Right lung (tissue), 5 donors: ENCODE measurements around the gene NFE2. TPM values are rescaled to one million over a fixed set of nuclear protein-coding genes. Genes with fewer than 3 reads are reported as not detected.
"Not testable (repeated sequence)": the region's sequence is repeated elsewhere in the genome, so short reads cannot be mapped to it uniquely, and the experiment has no call there.

Experiments used
- DNase-seq, 2 donors: peaks; one replicate each; pipeline ENCODE4 v3.0.0-alpha.2; 2013
- polyA plus RNA-seq, 5 donors: library from polyadenylated mRNA; unstranded; fragments of 120-200 nt; gene quantifications; one replicate each; pipeline versions ENCODE4 v1.2.1 to v1.2.3, GENCODE V29; 2013; ENCODE audit warnings: inconsistent platforms in 1 of 5, low replicate concordance in 1 of 5; ENCODE audit not compliant: insufficient read length in 5 of 5, insufficient read depth in 1 of 5

NFE2 gene
- polyA plus RNA-seq, 5 donors = 4.8 to 8.8 (median 6.1) TPM

DNA sequence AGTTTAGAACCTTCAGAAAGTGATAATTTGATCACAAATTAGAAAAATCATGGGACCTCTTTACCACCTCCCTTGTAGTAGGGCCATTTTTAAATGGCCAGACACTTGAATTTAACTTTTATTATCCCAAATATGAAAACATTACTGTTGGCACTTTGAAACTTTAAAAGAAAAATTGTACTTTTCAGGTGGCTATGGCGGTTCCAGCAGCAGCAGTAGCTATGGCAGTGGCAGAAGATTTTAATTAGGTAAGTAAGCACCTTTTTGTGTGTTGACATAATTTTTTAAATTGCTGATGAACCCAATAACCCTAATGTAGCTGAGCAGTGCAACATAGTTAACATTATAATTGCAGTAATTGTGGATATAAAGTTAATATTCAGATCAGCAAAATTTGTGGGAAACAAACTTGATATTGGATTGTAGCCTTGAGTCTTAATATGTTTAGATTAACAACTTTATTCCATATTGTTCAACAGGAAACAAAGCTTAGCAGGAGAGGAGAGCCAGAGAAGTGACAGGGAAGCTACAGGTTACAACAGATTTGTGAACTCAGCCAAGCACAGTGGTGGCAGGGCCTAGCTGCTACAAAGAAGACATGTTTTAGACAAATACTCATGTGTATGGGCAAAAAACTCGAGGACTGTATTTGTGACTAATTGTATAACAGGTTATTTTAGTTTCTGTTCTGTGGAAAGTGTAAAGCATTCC, 16.6 kb downstream of the NFE2 start:
- not testable (repeated sequence) for DNase-seq

DNA sequence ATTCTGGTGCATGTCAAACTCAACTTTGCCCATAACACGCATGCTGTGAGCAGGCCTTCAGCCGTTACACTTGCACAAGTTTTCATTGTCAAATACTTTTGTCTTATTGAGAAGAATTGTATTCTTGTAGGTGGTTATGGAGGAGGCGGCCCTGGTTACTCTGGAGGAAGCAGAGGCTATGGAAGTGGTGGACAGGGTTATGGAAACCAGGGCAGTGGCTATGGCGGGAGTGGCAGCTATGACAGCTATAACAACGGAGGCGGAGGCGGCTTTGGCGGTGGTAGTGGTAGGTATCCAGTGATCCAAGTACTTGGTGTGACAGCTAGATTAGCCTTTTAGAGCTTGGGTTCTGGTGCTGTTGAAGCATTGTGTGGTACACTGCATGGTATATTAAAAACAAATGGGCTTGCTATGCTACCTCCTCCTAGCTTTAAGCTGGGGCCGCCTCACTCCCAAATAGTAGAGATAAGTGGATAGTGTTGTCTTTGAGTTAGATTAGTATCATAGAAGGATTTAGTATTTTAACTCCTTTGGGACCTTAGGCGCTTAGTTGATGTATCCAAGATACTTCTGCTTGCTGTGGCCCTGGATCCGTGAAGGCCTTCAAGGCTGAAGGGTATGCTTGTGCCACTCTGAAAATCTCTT, 17.7 kb downstream of the NFE2 start:
- DNase-seq = no peak

GRCh38 chr12:54281694-54282093, 19.1 kb downstream of the NFE2 start:
- DNase-seq = not testable (repeated sequence)

DNA sequence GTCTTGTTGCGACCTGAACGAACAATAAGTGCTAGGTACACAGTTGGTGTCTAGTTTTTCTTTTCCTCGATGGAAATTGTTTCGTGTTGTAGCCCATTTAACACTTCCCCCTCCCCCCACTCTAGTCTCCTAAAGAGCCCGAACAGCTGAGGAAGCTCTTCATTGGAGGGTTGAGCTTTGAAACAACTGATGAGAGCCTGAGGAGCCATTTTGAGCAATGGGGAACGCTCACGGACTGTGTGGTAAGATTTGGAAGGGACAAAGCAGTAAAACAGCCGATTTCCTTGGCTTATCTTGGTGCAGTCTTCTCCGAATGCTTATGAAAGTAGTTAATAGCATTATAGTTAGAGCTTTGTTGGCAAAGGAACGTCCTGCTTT, 19.6 kb downstream of the NFE2 start:
- not testable (repeated sequence) for DNase-seq

DNA sequence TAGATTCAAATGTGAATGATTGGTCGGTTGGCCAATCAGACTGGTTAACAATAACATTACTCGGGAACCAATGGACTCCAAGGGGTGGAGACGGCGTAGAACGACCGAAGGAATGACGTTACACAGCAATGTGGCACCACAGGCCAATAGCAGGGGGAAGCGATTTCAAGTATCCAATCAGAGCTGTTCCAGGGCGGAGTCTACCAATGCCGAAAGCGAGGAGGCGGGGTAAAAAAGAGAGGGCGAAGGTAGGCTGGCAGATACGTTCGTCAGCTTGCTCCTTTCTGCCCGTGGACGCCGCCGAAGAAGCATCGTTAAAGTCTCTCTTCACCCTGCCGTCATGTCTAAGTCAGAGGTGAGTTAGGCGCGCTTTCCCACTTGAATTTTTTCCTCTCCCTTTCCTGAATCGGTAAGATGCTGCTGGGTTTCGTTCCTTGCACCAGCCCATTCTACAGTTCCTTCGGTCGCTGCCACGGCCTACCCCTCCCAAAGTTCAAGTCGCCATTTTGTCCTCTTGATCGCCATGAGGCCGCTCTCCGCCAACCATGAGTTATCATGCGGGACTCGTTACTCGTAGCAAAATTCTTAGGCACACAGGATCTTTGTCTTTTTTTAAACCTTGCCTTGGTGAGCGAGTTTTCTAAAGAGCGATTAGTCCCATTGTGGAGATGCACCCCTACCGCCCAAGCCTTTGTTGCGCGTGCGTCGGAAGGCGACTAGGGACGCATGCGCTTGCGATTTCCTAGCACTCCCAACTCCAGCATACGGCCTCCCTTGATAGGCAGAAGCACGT, 20.2 kb downstream of the NFE2 start, which contains the start of gene HNRNPA1:
Gene HNRNPA1, plus strand, starts transcription at position 259 of the 793 bp plus-strand sequence. Its CDS starts 82 bp downstream, at position 341.
- DNase-seq = peak; percentile 98 to 99

- peak; percentile 99 for DNase-seq
Observed at GRCh38 chr12:54279632-54280467, 21.0 kb downstream of the NFE2 start, which contains the start of gene CBX5. Gene CBX5 (minus strand): TSS chr12:54280122. CDS start chr12:54257650, 22,472 bp downstream.

GRCh38 chr12:54279227-54279631, 21.6 kb downstream of the NFE2 start:
- no peak for DNase-seq

- no peak for DNase-seq
Observed at GRCh38 chr12:54277823-54278276, 23.0 kb downstream of the NFE2 start.

- no peak for DNase-seq
Observed at GRCh38 chr12:54276368-54276767, 24.4 kb downstream of the NFE2 start.

GRCh38 chr12:54273981-54274380, 26.8 kb downstream of the NFE2 start:
- DNase-seq = no peak

- no peak for DNase-seq
Observed at GRCh38 chr12:54272214-54272613, 28.6 kb downstream of the NFE2 start.

GRCh38 chr12:54270345-54270744, 30.5 kb downstream of the NFE2 start:
- no peak for DNase-seq

GRCh38 chr12:54266852-54267251, 34.0 kb downstream of the NFE2 start:
- DNase-seq = no peak

- DNase-seq = no peak
Observed at GRCh38 chr12:54265364-54265812, 35.4 kb downstream of the NFE2 start.

DNA sequence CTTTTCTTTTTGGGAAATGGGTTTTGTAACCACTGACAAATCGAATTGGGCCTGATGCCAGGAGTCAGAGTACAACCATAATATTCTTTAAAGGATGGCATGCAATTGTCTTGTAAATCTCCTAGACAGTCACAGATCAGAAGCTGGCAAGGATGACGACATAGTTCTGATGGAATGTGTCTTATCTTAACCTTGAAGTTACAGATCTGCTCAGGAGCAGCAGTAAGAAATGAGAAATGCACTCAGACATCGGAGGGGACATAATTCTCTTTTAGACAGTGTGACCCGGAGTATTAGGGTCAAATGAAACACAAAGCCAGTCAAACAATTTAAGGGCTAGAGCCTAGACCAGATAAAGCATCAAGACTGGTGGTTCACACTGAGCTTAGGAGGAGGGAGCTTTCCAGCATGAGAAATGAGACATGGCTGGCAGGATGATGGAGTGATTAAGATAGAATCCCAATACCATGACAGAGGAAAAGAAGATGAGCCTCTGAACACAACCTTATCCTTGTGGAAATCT, 38.4 kb downstream of the NFE2 start:
- no peak for DNase-seq

DNA sequence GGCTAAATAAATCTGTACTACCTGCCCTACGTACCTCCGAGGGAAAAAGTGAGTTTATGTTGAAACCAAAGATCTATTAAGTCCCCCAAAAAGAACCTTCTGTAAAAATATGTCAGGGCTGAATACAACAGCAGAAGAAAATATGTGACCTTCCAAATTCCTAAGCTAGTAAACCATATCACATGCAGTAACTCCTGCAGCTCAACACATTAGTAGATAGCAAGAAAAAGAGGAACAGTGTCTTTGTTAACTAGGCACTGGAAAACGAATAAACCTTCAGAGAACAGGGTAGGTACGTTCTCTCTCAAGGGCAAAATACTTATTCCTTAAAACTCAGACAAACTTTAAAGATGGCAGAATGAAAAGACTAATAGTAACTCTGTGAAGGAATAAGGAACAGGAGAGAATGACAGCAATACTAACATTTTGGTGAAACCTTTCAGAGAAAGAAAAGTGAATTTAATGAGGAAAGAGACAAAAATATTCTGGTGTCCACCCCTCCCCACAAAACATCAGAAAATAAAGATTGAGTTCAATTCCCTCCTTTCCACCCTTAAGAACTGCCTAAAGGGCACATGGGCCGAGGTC, 38.9 kb downstream of the NFE2 start:
- no peak for DNase-seq

GRCh38 chr12:54259194-54260011, 41.4 kb downstream of the NFE2 start:
- DNase-seq = peak; percentile 90 to 92

- no peak for DNase-seq
Observed at GRCh38 chr12:54258201-54258681, 42.6 kb downstream of the NFE2 start.

DNA sequence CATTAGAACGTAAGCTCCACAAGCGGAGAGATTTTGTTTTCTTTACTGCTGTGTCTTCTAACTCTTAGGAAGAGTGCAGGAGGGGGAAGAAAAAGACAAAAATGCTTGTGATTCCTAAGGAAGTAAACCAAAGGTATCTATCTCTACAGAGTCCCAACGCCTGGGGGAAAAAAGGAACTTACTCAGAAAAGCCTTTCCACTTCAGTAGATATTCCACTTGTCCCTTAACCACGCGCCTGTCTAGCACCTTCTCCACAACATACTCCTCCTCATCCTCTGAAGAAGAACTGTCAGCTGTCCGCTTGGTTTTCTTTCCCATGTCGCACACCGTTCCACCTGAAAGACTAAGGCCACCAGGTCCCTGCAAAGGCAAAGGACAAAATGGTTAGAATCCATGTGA, 43.5 kb downstream of the NFE2 start:
- DNase-seq = no peak

DNA sequence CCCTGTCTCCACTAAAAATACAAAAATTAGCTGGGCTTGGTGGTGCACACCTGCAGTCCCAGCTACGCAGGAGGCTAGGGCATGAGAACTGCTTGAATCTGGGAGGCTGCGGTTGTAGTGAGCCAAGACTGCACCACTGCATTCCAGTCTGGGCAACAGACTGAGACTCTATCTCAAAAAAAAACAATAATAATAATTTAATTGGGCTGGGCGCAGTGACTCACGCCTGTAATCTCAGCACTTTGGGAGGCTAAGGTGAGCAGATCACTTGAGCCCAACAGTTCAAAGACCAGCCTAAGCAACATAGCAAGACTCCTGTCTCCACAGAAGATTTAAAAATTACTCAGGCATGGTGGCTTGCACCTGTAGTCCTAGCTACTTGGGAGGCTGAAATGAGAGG, 47.6 kb downstream of the NFE2 start:
- no peak for DNase-seq
